ENCODE data around the gene POC1A.

GRCh38 chr3:52063026-52063723 lies 91.0 kb downstream of the POC1A start:
- peak in 1 of 3 experiments; percentile 21 for TF ChIP-seq CTCF (optimal IDR thresholded peaks at IDR 0.05 in 1 of 3, IDR thresholded peaks at IDR 0.05 in 1 of 3, conservative IDR thresholded peaks at IDR 0.05 in 1 of 3; ENCODE audit: extremely low read depth in 1 of 3, insufficient read depth in 2 of 3, low read length in 3 of 3)
- no peak for TF ChIP-seq EZH2 (IDR thresholded peaks at IDR 0.05; ENCODE audit: low read length)

All from keratinocyte (primary cell).